GM19468 (cell line): ENCODE results near the gene GPR107.

Experiments used
- ATAC-seq: cut with Tn5 transposase; IDR thresholded peaks from one replicate; pipeline ENCODE4 v1.9.1; 2021; ENCODE audit warnings: mild to moderate bottlenecking, moderate library complexity, moderate number of reproducible peaks; ENCODE audit not compliant: unreplicated experiment; ENCODE audit errors: extremely low read depth

Gene GPR107

GRCh38 chr9:130050462-130050861 lies 3.2 kb upstream of the GPR107 start:
- ATAC-seq, result no peak

GRCh38 chr9:130051855-130052254 lies 1.9 kb upstream of the GPR107 start:
- ATAC-seq, result no peak

DNA sequence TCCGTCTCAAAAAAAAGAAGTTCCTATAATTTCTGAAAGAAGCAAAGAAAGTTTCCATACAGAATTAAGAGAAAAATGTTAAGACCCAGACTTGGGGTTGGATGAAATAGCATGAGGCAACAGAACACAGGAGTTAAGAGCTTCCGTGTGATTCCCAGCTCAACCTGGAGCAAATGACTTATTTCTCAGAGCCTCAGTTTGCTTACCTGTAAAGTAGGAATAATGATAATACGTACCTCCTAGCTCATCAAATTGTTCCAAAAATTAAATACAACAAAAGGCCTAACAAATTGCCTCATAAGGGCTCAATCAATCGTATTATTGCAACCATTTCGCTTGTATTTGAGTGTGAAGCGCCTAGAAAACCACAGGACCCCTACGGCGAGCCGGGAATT lies 600 bp upstream of the GPR107 start:
- no peak for ATAC-seq

GRCh38 chr9:130054325-130054786 lies 650 bp downstream of the GPR107 start:
- no peak for ATAC-seq

DNA sequence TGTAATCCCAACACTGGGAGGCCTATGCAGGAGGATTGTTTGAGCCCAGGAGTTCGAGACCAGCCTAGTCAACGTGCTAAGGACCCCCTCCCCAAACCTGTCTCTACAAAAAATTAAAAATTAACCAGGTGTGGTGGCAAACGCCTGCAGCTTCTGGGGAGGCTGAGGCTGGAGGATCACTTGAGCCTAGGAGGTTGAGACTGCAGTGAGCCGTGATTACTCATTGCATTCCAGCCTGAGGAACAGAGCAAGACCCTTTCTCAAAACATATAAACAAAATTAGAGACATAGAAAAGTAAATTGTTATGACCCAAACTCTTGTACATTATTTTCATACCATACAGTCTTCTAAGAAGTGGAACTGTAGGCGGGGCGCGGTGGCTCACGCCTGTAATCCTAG lies 1.1 kb downstream of the GPR107 start:
- ATAC-seq, result no peak

GRCh38 chr9:130058154-130058553 lies 4.4 kb downstream of the GPR107 start:
- no peak for ATAC-seq

- no peak for ATAC-seq
These were observed 5.2 kb downstream of the GPR107 start for GRCh38 chr9:130058887-130059286.

- ATAC-seq, result no peak
These were observed 6.6 kb downstream of the GPR107 start for GRCh38 chr9:130060296-130060695.

- no peak for ATAC-seq
These were observed 9.0 kb downstream of the GPR107 start for GRCh38 chr9:130062750-130063149.

- ATAC-seq, result no peak
These were observed 10.9 kb downstream of the GPR107 start for GRCh38 chr9:130064621-130065020.

DNA sequence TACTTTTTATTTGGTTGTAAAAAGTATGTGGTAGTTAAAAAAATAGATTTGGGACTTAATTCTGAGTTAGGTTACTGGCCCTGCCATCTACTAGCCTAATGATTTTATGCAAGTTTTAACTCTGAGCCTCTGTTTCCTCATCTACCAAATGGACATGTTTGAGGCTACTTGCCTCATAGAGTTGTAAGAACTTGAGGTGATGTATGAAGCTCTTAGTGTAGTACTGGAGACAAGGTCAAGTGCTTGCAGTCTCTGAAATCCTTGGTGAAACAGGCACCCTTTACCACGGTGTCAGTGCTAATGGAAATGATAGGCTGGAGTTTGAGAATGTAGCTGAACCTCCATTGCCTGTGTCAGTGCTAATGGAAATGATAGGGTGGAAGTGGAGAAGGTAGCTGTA lies 15.3 kb downstream of the GPR107 start:
- ATAC-seq, result no peak

GRCh38 chr9:130072515-130073235 lies 19.0 kb downstream of the GPR107 start:
- no peak for ATAC-seq

DNA sequence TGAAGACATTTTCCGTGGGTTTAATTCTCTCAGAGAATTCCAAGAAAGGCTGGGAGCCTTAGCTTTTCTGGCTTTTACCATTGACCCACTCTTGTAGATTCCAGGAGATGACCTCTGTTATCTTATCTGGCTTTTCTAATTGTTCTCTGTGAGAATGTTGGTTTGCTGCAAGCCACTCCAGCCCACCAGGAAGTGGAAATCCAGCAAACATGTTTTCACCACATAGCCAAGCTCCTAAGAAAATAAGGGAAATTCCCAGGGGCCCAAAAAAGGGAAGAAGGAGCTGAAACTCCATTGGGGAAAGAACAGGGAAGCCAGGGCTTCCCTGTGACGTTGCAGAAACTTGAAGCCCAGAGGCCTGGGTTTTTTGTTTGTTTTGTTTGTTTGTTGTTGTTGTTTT lies 19.7 kb downstream of the GPR107 start:
- no peak for ATAC-seq

- ATAC-seq, result no peak
These were observed 24.8 kb downstream of the GPR107 start for GRCh38 chr9:130078547-130078946.

GRCh38 chr9:130084337-130084736 lies 30.6 kb downstream of the GPR107 start:
- ATAC-seq, result no peak

DNA sequence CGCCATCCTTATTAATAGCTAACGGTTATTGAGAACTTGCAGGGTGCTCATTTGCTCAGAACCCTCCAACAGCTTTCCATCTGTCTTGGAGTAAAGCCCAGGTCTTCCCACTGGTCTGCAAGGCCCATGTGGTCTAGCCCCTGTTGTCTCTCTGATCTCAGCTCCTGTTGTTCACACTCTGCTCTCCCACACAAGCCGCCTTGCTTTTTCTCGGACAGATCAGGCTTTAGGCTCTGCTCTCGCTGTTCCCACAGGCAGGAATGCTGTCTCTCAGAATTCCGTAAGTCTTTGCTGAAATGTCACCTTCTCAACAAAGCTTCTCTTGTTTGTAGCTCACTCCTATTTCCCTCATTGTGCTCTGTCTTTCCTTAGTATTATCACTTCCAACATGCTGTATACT lies 34.3 kb downstream of the GPR107 start:
- no peak for ATAC-seq

DNA sequence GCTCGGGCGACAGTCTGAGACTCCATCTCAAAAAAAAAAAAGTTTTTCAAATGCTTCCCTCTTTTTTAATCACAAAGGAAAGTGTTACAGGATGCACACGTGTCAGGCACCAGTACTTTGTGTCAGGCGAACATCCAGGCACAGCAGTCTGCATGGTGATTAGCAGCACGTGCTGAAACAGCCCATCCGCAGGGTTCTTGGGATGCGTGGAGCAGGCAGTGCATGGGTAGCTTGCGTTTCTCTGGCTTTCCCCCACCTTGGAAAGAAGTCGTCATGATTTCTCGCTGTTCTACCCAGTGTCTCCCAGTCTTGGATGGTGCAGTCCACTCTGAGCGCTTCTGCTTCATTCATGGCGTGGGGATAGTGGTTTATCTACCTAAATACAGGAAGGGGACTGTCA lies 35.4 kb downstream of the GPR107 start:
- ATAC-seq, result no peak

DNA sequence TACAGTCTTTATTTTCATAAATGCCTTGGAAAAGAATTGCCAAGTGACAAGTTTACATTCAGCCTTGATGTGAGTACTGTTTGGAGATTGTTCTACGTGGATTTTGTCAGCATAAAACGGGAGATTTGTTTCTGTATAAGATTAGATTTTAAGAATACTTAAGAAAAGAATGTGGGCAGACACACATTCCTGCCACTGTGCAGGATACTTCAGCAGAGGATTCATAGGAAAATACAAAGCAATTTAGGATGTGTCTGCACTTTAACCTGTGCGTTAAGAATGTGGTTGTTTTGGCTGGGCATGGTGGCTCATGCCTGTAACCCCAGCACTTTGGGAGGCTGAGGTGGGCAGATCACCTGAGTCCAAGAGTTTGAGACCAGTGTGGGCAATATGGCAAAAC lies 37.2 kb downstream of the GPR107 start:
- no peak for ATAC-seq

GRCh38 chr9:130092910-130093309 lies 39.2 kb downstream of the GPR107 start:
- ATAC-seq, result no peak

DNA sequence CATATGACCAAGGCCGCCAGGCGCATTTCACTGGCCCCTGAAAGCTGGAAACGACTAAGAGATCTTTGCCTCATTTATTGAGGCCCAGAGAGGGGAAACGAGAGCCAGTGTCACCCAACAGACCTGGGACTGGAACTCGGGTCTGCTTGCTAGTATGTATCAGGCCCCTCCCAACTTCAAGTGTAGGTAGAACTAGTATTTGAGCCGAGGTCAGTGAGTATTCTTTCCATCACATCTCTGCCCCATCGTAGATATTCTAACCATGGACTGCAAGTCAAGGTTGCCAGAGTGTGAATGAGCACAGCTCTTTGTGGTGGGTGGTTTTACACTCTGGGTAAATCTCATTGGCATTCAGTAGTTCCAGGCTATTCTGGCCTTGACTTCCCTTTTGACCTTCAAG lies 42.2 kb downstream of the GPR107 start:
- ATAC-seq, result no peak

DNA sequence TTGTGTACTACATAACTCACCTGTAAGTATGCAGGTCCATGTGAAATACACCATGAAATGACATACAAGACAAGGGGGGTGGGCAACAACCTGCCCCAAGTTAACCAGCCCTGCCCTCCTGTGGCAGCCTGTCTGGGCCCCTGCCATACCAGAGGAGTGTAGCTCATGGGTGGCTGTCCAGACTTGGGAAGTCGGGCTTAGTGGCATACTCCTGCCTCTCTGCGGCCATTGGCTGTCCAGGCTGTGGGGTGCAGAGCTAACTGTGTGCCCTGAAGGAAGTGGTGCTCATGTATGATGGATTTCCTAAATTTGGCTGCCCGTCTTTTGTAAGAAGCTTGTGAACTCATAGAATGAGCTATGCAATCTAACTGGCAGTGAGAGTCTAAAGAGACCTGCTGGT lies 47.0 kb downstream of the GPR107 start:
- ATAC-seq, result no peak

DNA sequence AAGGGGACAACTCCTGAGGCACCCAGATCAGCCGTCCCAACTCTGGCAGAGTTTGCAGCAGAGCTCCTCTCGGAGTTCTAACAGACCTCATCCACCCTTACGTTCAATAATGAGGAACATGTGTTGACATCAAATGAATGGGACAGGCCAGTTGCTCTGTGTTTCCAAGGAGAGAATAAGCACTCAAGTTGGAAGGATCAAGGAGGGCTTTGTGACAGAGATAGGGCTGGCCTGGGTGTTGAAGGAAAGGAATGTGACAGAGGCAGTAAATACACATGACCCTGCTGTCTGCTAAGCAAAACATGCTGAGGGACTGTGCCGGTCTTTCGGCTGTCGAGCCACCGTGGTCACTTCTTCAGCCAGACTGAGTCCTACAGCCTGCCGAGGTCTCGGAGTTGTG lies 48.2 kb downstream of the GPR107 start:
- no peak for ATAC-seq
